Stimulated activated CD8-positive, alpha-beta memory T cell treated with anti-CD3 and anti-CD28 coated beads, Interleukin-2, amount 100 ng/mL, for 1 hour (primary cell): ENCODE data around the gene FOXP4.

Experiments
- DNase-seq, 2 donors: peaks; one replicate each; pipeline ENCODE4 v3.0.0-alpha.2; 2020; ENCODE audit warnings: low read depth in 2 of 2

Gene FOXP4

DNA sequence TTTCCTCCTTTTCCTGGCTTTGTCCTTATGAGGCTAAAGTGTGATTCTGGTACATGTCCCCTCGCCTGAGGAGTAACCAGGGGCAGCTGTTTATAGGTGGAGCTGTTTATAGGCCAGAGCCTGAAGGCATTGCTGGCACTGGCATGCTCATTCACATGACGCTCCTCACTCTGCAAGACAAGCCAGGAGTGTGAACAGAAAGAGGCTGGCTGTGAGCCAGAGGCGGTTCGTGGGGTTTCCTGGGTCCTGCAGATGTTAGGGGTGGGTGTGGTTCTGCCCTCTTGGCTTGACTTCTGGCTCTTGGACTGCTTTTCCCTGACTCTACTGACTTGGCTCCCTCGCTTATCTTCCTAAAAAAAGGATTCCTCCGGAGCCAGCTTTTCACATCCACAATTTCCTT is 79.3 kb downstream of the FOXP4 start:
- DNase-seq = no peak

- no peak for DNase-seq
These were observed 79.8 kb downstream of the FOXP4 start for GRCh38 chr6:41626022-41626421.

GRCh38 chr6:41626917-41627316 is 80.7 kb downstream of the FOXP4 start:
- no peak for DNase-seq

- no peak for DNase-seq
These were observed 82.9 kb downstream of the FOXP4 start for GRCh38 chr6:41629128-41629527.

DNA sequence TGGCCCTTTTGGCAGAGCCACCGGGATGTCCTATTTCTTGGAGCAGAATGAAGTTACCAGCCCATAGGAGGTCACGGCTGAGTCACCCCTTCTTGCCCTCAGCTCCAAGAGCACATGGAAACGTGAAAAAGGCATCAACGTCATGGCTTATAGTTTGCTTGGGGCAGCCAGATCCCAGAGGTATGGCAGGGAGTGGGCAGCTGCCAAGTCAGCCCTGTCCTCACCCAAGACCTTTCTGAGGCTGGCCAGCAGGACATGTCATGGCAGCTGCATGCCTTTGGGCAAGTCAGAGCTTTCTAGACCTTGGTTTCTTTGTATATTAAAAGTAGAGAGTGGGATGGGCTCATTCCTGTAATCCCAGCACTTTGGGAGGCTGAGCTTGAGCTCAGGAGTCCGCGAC is 83.9 kb downstream of the FOXP4 start:
- DNase-seq = no peak

GRCh38 chr6:41630946-41631345 is 84.8 kb downstream of the FOXP4 start:
- DNase-seq = no peak

DNA sequence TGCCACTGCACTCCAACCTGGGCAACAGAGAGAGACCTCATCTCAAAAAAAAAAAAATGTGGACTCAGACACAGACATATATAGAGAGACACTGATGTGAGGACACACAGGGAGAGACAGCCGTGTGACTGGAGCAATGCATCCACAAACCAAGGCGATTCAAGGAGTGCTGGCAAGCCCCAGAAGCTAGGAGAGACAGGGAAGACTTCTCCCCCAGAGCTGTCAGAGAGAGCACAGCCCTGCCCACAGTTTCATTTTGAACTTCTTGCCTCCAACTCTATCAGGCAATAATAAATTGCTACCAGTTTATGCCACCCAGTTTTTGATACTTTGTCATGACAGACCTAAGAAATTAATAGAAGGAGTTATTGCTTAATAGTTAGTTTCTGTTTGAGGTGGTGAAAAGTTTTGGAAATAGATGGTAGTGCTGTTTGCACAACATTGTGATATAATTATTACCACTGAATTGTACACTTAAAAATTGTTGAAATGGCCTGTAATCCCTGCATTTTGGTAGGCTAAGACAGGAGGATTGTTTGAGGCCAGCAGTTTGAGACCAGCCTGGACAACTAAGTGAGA is 87.0 kb downstream of the FOXP4 start:
- DNase-seq = no peak

DNA sequence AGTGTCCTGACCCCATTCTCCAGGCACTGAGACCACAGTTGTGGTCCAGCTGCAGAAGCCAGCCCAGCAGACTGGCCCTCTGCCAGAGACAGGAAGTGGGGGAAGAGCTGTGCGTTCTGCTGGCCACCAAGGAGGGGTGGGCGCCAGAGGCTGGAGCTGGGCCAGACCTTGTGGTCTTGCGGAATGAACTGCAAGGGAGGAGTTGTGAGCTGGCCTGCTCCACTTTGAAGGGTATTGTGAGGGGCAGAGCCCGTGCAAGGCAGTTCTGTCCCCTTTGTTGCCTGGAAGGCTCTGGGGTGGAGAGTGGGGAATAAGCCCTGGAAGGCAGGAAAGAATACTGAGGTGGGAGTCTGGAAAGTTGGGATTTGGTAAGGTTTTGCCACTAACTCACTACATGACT is 88.5 kb downstream of the FOXP4 start:
- no peak for DNase-seq

GRCh38 chr6:41635365-41635764 is 89.2 kb downstream of the FOXP4 start:
- DNase-seq = no peak

DNA sequence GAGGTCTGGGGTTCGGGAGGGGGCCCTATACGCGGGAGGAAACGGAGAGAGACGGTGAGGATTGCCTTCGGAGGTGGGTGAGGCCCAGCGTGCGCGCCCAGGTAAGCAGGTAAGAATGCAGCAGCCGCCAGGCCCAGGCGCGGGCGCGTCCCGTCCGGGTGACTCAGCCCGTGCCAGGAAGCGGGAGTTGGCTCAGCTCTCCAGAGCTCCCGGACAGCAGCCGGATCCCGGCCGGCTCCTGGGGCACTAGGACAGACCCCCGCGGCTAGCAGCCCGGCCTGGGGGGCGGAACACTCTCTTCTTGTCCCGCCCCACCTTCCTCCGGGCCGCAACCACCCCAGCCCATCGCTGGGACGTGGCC is 90.6 kb downstream of the FOXP4 start:
- no peak for DNase-seq

GRCh38 chr6:41637194-41638001 is 91.2 kb downstream of the FOXP4 start:
- no peak for DNase-seq

DNA sequence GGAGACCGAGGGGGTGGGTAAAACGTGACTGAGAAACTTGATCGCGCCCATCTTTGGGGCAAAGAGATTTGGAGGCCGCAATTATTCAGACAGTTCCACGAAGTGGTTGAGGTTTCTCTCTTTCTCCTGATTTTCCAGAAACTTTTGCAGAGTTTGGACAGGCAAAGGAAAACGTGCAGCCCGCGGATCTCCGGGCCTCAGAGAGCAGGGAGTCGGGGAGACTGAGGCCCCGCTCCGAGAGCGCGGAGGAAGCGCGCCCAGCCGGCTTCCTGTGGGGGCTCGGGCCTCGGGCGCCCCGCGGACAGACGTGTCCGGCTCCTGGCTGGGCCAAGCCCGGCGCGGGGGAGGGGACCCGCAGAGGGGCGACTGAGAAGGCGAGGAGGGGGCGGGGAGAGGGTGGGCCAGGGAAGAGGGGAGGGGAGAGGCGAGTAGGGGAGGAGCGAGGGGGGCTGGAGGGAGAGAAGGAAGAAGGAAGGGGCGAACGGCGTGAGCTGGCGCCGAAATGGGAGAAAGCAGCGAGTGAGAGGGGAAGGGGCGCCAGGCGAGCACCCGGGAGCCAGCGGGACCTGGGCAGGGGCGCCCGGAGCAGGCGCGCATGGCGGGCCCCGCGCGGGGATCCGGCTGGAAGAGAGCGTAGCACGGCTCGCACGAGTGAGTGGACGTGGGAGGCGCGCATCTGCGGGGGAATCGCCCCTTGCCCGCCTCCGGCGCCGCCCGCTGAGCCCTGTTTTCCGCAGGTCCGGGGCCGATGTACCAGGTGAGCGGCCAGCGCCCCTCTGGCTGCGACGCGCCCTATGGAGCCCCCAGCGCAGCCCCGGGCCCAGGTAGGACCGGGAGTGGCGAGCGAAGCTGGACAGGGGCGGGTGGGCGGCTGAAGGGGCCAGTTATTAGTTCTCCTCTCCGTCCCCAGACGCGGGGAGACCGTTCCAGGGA is 92.1 kb downstream of the FOXP4 start, which contains the start of gene MDFI:
Gene MDFI (plus strand): TSS at position 467 of the 933 bp plus-strand sequence. CDS start 282 bp downstream, at position 749.
- no peak for DNase-seq

DNA sequence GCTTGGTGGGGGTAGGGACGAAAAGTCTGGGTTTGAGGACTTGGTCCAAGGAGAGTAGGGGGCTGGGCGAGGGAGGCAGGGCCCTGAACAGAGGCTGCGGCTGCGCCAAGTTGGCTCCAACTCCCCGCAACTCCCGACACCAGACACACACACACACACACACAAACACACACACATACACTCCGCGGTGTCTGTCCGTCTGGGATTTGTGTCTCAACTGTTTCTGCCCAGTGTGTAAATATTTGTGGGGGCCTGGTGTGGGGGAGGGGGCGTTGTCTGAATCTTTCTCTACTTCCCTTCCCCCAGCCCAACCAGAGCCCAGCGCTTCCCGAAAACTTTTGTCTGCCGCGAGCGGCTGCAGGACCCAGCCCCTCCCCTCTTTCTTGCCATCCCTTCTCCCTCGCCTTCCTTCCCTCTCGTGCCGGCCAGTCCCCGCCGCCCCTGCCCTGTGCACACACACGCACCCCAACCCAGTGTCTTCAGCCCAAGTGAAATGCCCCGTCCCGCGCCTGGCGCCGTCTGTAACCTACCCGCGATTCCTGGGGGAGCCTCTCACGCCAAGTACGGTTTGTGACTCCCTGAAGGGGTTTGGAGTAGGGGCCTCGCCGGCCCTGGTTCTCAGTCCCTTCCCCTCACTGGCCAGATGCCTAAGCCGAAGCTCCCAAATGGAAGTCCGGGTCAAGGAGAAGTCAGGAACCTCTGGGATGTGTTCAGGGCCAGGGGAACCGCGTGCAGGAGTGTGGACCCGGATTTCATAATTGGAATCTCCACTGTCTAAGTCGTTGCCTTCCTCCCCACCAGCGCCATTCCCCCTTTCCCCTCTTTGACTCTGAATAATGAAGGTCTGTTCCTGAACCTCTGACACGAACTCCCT is 93.0 kb downstream of the FOXP4 start:
- DNase-seq = no peak

DNA sequence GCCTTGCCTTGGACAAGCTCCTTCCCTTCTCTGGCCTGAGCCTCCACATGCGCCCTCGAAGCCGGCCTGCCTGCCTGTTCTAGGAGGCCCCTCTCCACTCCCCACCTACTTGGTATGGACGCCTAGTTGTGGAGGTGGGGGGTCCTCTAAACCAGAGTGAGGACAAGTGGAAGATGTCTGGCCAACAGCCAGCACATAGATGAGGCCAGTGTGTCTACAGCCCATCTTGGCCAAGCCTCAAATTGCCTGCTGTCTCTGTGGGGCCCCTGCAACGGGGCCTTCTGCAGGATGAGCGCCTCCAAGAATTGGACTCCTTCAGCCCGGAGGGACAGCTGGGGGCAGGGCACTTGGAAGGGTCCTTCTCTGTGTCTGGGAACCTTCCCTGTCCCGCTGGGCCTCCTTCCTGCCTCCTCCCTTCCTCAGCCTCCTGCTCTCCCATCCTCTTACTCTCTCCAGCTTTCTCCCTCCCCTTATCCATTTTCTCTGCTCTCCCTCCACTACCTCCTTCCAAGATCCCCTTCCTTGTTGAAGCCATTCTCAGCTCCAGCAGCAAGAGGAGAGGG is 93.7 kb downstream of the FOXP4 start:
- DNase-seq = no peak

GRCh38 chr6:41640426-41640825 is 94.2 kb downstream of the FOXP4 start:
- no peak for DNase-seq

DNA sequence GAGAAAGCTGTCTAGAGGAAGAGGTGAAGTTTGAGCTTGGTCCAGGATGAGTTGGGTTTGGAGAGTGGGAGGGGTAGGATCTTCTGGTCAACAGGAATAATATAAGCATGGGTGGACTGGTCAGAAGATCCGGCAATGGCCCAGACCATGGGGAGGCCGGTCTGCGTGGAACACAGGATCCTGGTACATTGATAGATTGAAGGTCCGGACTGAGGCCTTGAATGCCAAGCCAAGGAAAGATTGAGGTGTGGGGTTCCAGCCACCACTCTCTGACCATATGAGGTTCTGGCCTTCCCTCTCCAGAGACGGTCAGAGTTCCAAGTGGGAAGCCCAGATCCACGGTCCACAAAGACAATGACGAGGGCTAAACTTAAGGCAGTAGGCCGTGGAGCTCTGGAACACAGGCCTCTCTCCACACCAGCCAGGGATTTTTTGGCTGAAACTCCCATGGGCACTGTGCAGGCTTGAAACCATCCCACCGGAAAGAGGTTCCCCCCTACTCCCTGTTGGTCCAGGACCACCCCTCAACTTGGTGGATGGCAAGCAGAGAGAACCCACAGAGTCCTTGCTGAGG is 95.3 kb downstream of the FOXP4 start:
- no peak for DNase-seq

DNA sequence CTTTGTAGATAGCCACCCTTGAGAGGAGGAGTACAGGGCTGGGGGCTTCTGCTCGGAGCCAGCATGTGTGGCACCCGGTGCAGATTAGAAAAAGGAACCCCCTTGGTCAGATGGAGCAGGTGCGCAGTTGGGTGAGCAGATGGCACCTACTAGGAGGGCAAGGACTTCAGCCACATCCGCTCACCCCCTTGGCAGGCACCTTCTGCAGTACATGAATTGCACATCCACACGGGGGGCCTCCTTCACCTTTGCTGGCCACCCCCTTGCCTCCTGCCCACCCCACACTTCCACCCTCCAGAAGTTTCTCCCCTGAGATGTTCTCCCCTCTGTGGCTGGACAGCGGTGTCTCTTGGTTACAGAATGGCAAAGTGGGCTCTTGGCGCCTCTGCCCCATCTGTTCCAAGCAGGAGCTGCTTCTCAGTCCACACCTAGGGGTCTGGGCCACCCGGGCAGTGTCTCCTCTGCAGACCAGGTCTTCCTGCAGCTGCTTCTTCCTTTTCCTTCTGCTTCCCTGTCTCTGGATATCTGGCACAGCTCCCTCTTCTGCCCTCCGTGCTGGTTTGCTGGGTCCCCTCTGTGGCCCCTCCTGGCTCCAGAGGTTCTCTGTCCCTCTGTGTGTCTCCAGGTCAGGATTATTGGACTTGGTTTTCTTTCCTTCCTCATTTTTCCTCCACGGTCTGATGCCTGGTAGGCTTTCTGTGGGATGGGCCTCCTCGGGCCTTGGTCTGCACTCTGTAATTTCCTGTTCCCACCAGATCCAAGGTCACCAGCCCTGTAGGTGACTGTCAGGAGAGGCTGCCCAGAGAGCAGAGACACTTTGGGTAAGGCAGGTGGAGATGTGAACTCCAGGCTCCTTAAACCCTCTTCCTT is 96.1 kb downstream of the FOXP4 start:
- DNase-seq = no peak

GRCh38 chr6:41642960-41643898 is 97.0 kb downstream of the FOXP4 start:
- DNase-seq = no peak

DNA sequence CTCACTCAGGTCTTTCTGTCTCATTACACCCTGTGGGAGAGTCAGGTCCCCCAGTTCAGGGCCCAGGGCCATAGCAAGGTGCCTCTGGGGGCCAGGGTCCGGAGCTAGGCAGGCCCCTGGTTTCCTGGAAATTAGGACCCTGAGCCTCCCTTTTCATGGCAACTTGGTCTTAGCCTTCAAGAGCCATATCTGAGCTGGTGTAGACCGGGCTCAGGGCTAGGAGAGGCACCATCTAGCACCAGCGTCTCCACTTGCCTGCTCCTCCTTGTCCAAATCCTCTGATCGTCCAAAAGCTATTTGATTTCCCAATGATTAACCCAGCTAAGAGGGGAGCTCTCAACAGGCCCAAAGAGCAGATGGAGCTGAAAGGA is 97.7 kb downstream of the FOXP4 start:
- no peak for DNase-seq
